Loucy (cell line): ENCODE measurements around the gene SPIN3.
"Not testable (repeated sequence)": the region's sequence is repeated elsewhere in the genome, so short reads cannot be mapped to it uniquely, and the experiment has no call there.

Source experiments
- H2AFZ ChIP-seq: fragments of 200-600 bp; sonication (generic); 2 replicates; pipeline ENCODE4 v1.6.0; 2016; ENCODE audit warnings: antibody characterized with exemption, mild to moderate bottlenecking, low read length, moderate library complexity
- H3F3A ChIP-seq: fragments of 200-600 bp; 2 replicates; pipeline ENCODE4 v1.6.0; 2016; ENCODE audit warnings: antibody characterized with exemption, low read depth, mild to moderate bottlenecking
- H3K27me3 ChIP-seq: fragments of 200-600 bp; sonication (generic); 2 replicates; pipeline ENCODE4 v1.6.1; 2014; ENCODE audit warnings: low read length, mild to moderate bottlenecking; ENCODE audit not compliant: insufficient read depth, poor library complexity, severe bottlenecking
- H3K36me3 ChIP-seq: fragments of 200-600 bp; sonication (generic); 2 replicates; pipeline ENCODE4 v1.6.1; 2016; ENCODE audit warnings: low read length; ENCODE audit not compliant: insufficient read depth
- H3K4me1 ChIP-seq: fragments of 200-600 bp; sonication (generic); 2 replicates; pipeline ENCODE4 v1.5.1; 2014; ENCODE audit warnings: low read length, mild to moderate bottlenecking; ENCODE audit not compliant: insufficient read depth, poor library complexity, severe bottlenecking
- H3K4me2 ChIP-seq: fragments of 200-600 bp; sonication (generic); 2 replicates; pipeline ENCODE4 v1.6.0; 2014; ENCODE audit warnings: antibody characterized with exemption, low read length, low read depth, mild to moderate bottlenecking; ENCODE audit not compliant: poor library complexity, severe bottlenecking
- H3K4me3 ChIP-seq: fragments of 200-600 bp; sonication (generic); 2 replicates; pipeline ENCODE4 v1.5.1; 2014; ENCODE audit warnings: low read length, mild to moderate bottlenecking, mixed read lengths; ENCODE audit not compliant: poor library complexity, severe bottlenecking
- H3K79me2 ChIP-seq: fragments of 200-600 bp; sonication (generic); 2 replicates; pipeline ENCODE4 v1.6.1; 2014; ENCODE audit warnings: low read length; ENCODE audit not compliant: insufficient read depth
- H3K9ac ChIP-seq: fragments of 200-600 bp; sonication (generic); 2 replicates; pipeline ENCODE4 v1.6.0; 2014; ENCODE audit warnings: mild to moderate bottlenecking, low read depth, low read length, moderate library complexity; ENCODE audit not compliant: poor library complexity, severe bottlenecking
- H3K9me2 ChIP-seq: fragments of 200-600 bp; sonication (generic); replicated peaks from 2 replicates; pipeline ENCODE4 v1.6.1; 2016; ENCODE audit warnings: low read depth, low read length, mixed read lengths
- H3K9me3 ChIP-seq: fragments of 200-600 bp; sonication (generic); 2 replicates; pipeline ENCODE4 v1.6.1; 2014; ENCODE audit warnings: mild to moderate bottlenecking, antibody characterized with exemption, low read length, low read depth; ENCODE audit not compliant: insufficient read depth
- H4K20me1 ChIP-seq: fragments of 200-600 bp; sonication (generic); 2 replicates; pipeline ENCODE4 v1.6.0; 2014; ENCODE audit warnings: antibody characterized with exemption, low read length, mild to moderate bottlenecking; ENCODE audit not compliant: insufficient read depth, poor library complexity, severe bottlenecking
- CTCF ChIP-seq: fragments of 200-600 bp; sonication (generic); conservative IDR thresholded peaks from 2 replicates; pipeline ENCODE4 v1.5.1; 2014; ENCODE audit warnings: mild to moderate bottlenecking, antibody characterized with exemption, low read length
- EZH2phosphoT487 ChIP-seq: fragments of 200-600 bp; IDR thresholded peaks from 2 replicates; pipeline ENCODE4 v1.6.1; 2018; ENCODE audit warnings: antibody characterized with exemption, mild to moderate bottlenecking, moderate library complexity, borderline replicate concordance

Gene SPIN3

GRCh38 chrX:56968980-56969379, 26.4 kb downstream of the SPIN3 start:
- no peaks in the 10 kb centered on the region for H4K20me1 ChIP-seq
- no peak overlapping the region for H3K9ac ChIP-seq
- H3K27me3 ChIP-seq = no peaks in the 10 kb centered on the region
- H3K79me2 ChIP-seq = no peaks in the 10 kb centered on the region
- no peak overlapping the region for H2AFZ ChIP-seq
- TF ChIP-seq EZH2phosphoT487 (no peak), CTCF (no peak)
- no peaks in the 10 kb centered on the region for H3F3A ChIP-seq
- no peaks in the 10 kb centered on the region for H3K9me3 ChIP-seq
- no peak overlapping the region for H3K4me2 ChIP-seq
- no peak overlapping the region for H3K4me3 ChIP-seq
- no peaks in the 10 kb centered on the region for H3K4me1 ChIP-seq
- H3K36me3 ChIP-seq = no peaks in the 10 kb centered on the region
- no peaks in the 10 kb centered on the region for H3K9me2 ChIP-seq

- Histone ChIP-seq H3K4me1 (no peaks in the 10 kb centered on the region), H3K9me2 (no peaks in the 10 kb centered on the region), H2AFZ (no peak overlapping the region), H3K4me2 (no peak overlapping the region), H3K4me3 (no peak overlapping the region), H3F3A (no peaks in the 10 kb centered on the region), H3K27me3 (no peaks in the 10 kb centered on the region), H4K20me1 (no peaks in the 10 kb centered on the region), H3K9ac (no peak overlapping the region), H3K79me2 (no peaks in the 10 kb centered on the region), H3K36me3 (no peaks in the 10 kb centered on the region), H3K9me3 (no peaks in the 10 kb centered on the region)
- no peak for TF ChIP-seq CTCF
Observed at GRCh38 chrX:56963377-56963776, 32.0 kb downstream of the SPIN3 start.

GRCh38 chrX:56947699-56948098, 47.6 kb downstream of the SPIN3 start:
- Histone ChIP-seq H3K9me2 (no peaks in the 10 kb centered on the region), H3K36me3 (no peaks in the 10 kb centered on the region), H3K79me2 (no peaks in the 10 kb centered on the region), H3K4me3 (no peak overlapping the region), H2AFZ (no peak overlapping the region), H3K9ac (no peak overlapping the region), H3K4me1 (no peaks in the 10 kb centered on the region), H3F3A (no peaks in the 10 kb centered on the region), H4K20me1 (no peaks in the 10 kb centered on the region), H3K9me3 (no peaks in the 10 kb centered on the region), H3K4me2 (no peak overlapping the region), H3K27me3 (no peaks in the 10 kb centered on the region)
- TF ChIP-seq EZH2phosphoT487 = no peak
- no peak for TF ChIP-seq CTCF

GRCh38 chrX:56946201-56946600, 49.1 kb downstream of the SPIN3 start:
- not testable (repeated sequence) for H3K9me3 ChIP-seq, H3K9ac ChIP-seq, H2AFZ ChIP-seq, H3F3A ChIP-seq, H3K4me1 ChIP-seq, H4K20me1 ChIP-seq, H3K4me3 ChIP-seq, H3K79me2 ChIP-seq, H3K36me3 ChIP-seq, H3K27me3 ChIP-seq, H3K9me2 ChIP-seq, H3K4me2 ChIP-seq

GRCh38 chrX:56945226-56945625, 50.1 kb downstream of the SPIN3 start:
- not testable (repeated sequence) for H4K20me1 ChIP-seq, H3K9ac ChIP-seq, H3K4me1 ChIP-seq, H3K79me2 ChIP-seq, H3K9me2 ChIP-seq, H3F3A ChIP-seq, H3K27me3 ChIP-seq, H3K9me3 ChIP-seq, H2AFZ ChIP-seq, H3K4me2 ChIP-seq, H3K4me3 ChIP-seq, H3K36me3 ChIP-seq
